Caco-2 (cell line): ENCODE measurements around the gene PLPPR1. TPM values are rescaled to one million over a fixed set of nuclear protein-coding genes. Genes with fewer than 3 reads are reported as not detected.
"Not testable (repeated sequence)": the region's sequence is repeated elsewhere in the genome, so short reads cannot be mapped to it uniquely, and the experiment has no call there.

Source experiments
- BruUV-seq: library from RNA; stranded (reverse); fragments of 400-500 nt; replicated peaks from 2 replicates; lab custom pipeline; 2021; lab: Mats Ljungman, UMichigan
- CTCF ChIA-PET: fragments of 300-600 bp; sonication (Branson Sonifier 250); formaldehyde crosslinking; loops from one replicate; lab custom pipeline; 2022; ENCODE audit warnings: antibody characterized with exemption; lab: Charles Lee
- POLR2A ChIA-PET: fragments of 300-600 bp; sonication (Branson Sonifier 250); formaldehyde crosslinking; loops from one replicate; lab custom pipeline; 2022; ENCODE audit warnings: antibody characterized with exemption; lab: Charles Lee
- DNase-seq, 2 experiments: peaks; one replicate each; pipeline versions ENCODE4 v3.0.0 to v3.0.0-alpha.2; 2020 to 2022
- H3K27me3 ChIP-seq: replicated peaks from 2 replicates; pipeline ENCODE4 v1.6.0; 2011; ENCODE audit warnings: low read length; ENCODE audit not compliant: control insufficient read depth, insufficient read depth
- H3K36me3 ChIP-seq: 2 replicates; pipeline ENCODE4 v1.5.1; 2011; ENCODE audit warnings: low read length; ENCODE audit not compliant: control insufficient read depth, insufficient read depth
- H3K4me1 ChIP-seq: fragments of 250-450 bp; sonication (Bioruptor Pico); 2 replicates; pipeline ENCODE4 v1.5.1; 2020; ENCODE audit warnings: mild to moderate bottlenecking
- H3K4me3 ChIP-seq: 2 replicates; pipeline ENCODE4 v1.5.1; 2011; ENCODE audit warnings: low read depth, mild to moderate bottlenecking, control low read depth, low read length
- H3K9me3 ChIP-seq: fragments of 250-450 bp; sonication (Bioruptor Pico); 2 replicates; pipeline ENCODE4 v1.5.1; 2020; ENCODE audit warnings: mild to moderate bottlenecking, moderate library complexity
- H3K27ac Mint-ChIP-seq: one replicate; pipeline ENCODE4 v1.8.0; 2022; ENCODE audit warnings: mixed read lengths; ENCODE audit not compliant: unreplicated experiment
- H3K27me3 Mint-ChIP-seq: one replicate; pipeline ENCODE4 v1.8.0; 2022; ENCODE audit warnings: mixed read lengths; ENCODE audit not compliant: insufficient read depth, unreplicated experiment
- H3K36me3 Mint-ChIP-seq: one replicate; pipeline ENCODE4 v1.8.0; 2022; ENCODE audit warnings: mild to moderate bottlenecking, mixed read lengths; ENCODE audit not compliant: insufficient read depth, unreplicated experiment
- H3K4me1 Mint-ChIP-seq: one replicate; pipeline ENCODE4 v1.8.0; 2022; ENCODE audit warnings: low read depth, mixed read lengths; ENCODE audit not compliant: unreplicated experiment
- H3K4me3 Mint-ChIP-seq: one replicate; pipeline ENCODE4 v1.8.0; 2022; ENCODE audit warnings: mild to moderate bottlenecking, moderate library complexity, mixed read lengths; ENCODE audit not compliant: unreplicated experiment
- H3K9me3 Mint-ChIP-seq: one replicate; pipeline ENCODE4 v1.8.0; 2022; ENCODE audit warnings: mixed read lengths; ENCODE audit not compliant: unreplicated experiment
- intact Hi-C: fragments of 100-400 bp; cut with micrococcal nuclease; formaldehyde crosslinking; loops from one replicate; pipeline ENCODE4 v1.10.0; 2022; ENCODE audit not compliant: unreplicated experiment
- total RNA-seq: library from RNA; stranded (reverse); gene quantifications from 2 replicates; pipeline ENCODE4 v1.2.3, GENCODE V29; 2022
- TF ChIP-seq, protein P1 (sequence below), 2 experiments: fragments of 200-600 bp in 1 of 2; IDR thresholded peaks; 1 replicate in 1 of 2; 2 replicates in 1 of 2; pipeline versions ENCODE4 v1.5.1 to v1.8.0; 2011 to 2022; ENCODE audit warnings: antibody characterized with exemption in 1 of 2, control low read depth in 1 of 2, inconsistent platforms in 1 of 2, low read depth in 1 of 2, low read length in 1 of 2, mild to moderate bottlenecking in 1 of 2, moderate library complexity in 1 of 2; ENCODE audit not compliant: insufficient read depth in 1 of 2, severe bottlenecking in 1 of 2, unreplicated experiment in 1 of 2

The PLPPR1 gene
- total RNA-seq, 1 experiment from 2014 or later = not detected

- Histone ChIP-seq H3K4me3 (no peak overlapping the region), H3K27me3 (no peaks in the 10 kb centered on the region), H3K4me1 (no peaks in the 10 kb centered on the region), H3K36me3 (no peaks in the 10 kb centered on the region), H3K9me3 (no peaks in the 10 kb centered on the region)
- DNase-seq = no peak
- Mint-ChIP-seq H3K4me1 (no peaks in the 10 kb centered on the region), H3K27ac (no peak overlapping the region), H3K9me3 (no peaks in the 10 kb centered on the region), H3K36me3 (no peaks in the 10 kb centered on the region), H3K27me3 (peaks cover 3% of the 10 kb centered on the region), H3K4me3 (no peak overlapping the region)
- ChIA-PET CTCF (no interaction called here), POLR2A (no interaction called here)
- intact Hi-C loops = no loop called here
- TF ChIP-seq, protein P1, sequence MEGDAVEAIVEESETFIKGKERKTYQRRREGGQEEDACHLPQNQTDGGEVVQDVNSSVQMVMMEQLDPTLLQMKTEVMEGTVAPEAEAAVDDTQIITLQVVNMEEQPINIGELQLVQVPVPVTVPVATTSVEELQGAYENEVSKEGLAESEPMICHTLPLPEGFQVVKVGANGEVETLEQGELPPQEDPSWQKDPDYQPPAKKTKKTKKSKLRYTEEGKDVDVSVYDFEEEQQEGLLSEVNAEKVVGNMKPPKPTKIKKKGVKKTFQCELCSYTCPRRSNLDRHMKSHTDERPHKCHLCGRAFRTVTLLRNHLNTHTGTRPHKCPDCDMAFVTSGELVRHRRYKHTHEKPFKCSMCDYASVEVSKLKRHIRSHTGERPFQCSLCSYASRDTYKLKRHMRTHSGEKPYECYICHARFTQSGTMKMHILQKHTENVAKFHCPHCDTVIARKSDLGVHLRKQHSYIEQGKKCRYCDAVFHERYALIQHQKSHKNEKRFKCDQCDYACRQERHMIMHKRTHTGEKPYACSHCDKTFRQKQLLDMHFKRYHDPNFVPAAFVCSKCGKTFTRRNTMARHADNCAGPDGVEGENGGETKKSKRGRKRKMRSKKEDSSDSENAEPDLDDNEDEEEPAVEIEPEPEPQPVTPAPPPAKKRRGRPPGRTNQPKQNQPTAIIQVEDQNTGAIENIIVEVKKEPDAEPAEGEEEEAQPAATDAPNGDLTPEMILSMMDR (IDR thresholded peaks at IDR 0.05; ENCODE audit: insufficient read depth in 1 of 2, low read depth in 1 of 2, low read length in 1 of 2, severe bottlenecking in 1 of 2, unreplicated experiment in 1 of 2) = no peak
- no TSS peak for BruUV-seq
Observed at GRCh38 chr9:101274971-101275768, 246.6 kb downstream of the PLPPR1 start.

DNA sequence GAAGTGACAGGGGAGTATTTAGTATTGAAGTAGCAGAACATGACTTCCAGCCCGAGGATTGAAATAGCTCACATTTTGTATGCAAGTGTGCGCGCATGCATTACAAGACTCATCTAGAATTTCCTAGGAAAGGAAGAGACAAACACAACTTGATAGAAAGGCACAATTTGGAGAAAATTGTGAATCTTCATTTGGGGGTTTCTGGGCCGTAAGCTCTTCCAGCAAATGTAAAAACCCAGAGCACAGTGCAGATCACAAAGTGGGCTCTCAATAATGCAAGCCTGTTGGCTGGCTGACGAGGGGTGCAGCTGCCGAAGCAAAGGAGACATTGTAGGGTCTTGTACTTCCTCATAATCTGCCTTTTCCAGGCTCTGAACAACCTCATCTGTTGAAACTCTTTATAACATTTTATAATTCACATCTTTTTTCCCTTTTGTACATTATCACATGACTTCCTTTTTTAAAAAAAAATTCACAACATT is 247.3 kb downstream of the PLPPR1 start:
- Histone ChIP-seq H3K4me3 (no peak overlapping the region), H3K9me3 (no peaks in the 10 kb centered on the region), H3K4me1 (no peaks in the 10 kb centered on the region), H3K27me3 (no peaks in the 10 kb centered on the region), H3K36me3 (no peaks in the 10 kb centered on the region)
- Mint-ChIP-seq H3K36me3 (no peaks in the 10 kb centered on the region), H3K4me3 (no peak overlapping the region), H3K9me3 (no peaks in the 10 kb centered on the region), H3K27ac (no peak overlapping the region), H3K4me1 (no peaks in the 10 kb centered on the region), H3K27me3 (peaks cover 3% of the 10 kb centered on the region)
- CTCF ChIA-PET = no interaction called here
- DNase-seq = no peak
- TF ChIP-seq, protein P1 (IDR thresholded peaks at IDR 0.05; ENCODE audit: insufficient read depth in 1 of 2, low read depth in 1 of 2, low read length in 1 of 2, severe bottlenecking in 1 of 2, unreplicated experiment in 1 of 2) = no peak
- POLR2A ChIA-PET = no interaction called here
- intact Hi-C loops = no loop called here
- no TSS peak for BruUV-seq

GRCh38 chr9:101291043-101291442 is 262.5 kb downstream of the PLPPR1 start:
- H3K9me3 Mint-ChIP-seq, H3K36me3 Mint-ChIP-seq, H3K4me1 Mint-ChIP-seq, H3K9me3 ChIP-seq, H3K27me3 Mint-ChIP-seq, BruUV-seq, H3K36me3 ChIP-seq, H3K4me1 ChIP-seq, H3K27me3 ChIP-seq, H3K27ac Mint-ChIP-seq, intact Hi-C loops, DNase-seq, H3K4me3 ChIP-seq, POLR2A ChIA-PET, H3K4me3 Mint-ChIP-seq, CTCF ChIA-PET: not testable (repeated sequence)
